Endothelial cell of umbilical vein (primary cell): Measurements from ENCODE around the gene TEP1.

ENCODE experiments used
- CTCF ChIP-seq, 2 donors: IDR thresholded peaks; 1 replicate in 1 of 2; 2 replicates in 1 of 2; pipeline ENCODE4 v1.5.1; 2011; ENCODE audit warnings: low read length in 2 of 2, mild to moderate bottlenecking in 2 of 2, moderate library complexity in 2 of 2, control low read depth in 1 of 2, inconsistent platforms in 1 of 2, low read depth in 1 of 2; ENCODE audit not compliant: insufficient read depth in 1 of 2; ENCODE audit errors: extremely low read depth in 1 of 2
- EZH2 ChIP-seq: IDR thresholded peaks from 2 replicates; pipeline ENCODE4 v1.6.1; 2012; ENCODE audit warnings: borderline replicate concordance, low read depth, mild to moderate bottlenecking, moderate library complexity, low read length, inconsistent platforms; ENCODE audit not compliant: severe bottlenecking
- GATA2 ChIP-seq: IDR thresholded peaks from 2 replicates; pipeline ENCODE4 v1.7.0; 2011; ENCODE audit warnings: low read depth, mild to moderate bottlenecking, moderate library complexity, mixed read lengths, low read length; ENCODE audit not compliant: insufficient read length, insufficient read depth
- POLR2A ChIP-seq: IDR thresholded peaks from 2 replicates; pipeline ENCODE4 v1.6.1; 2012; ENCODE audit warnings: low read depth, mild to moderate bottlenecking, control low read depth, low read length
- POLR2AphosphoS5 ChIP-seq: IDR thresholded peaks from 2 replicates; pipeline ENCODE4 v1.6.1; 2012; ENCODE audit warnings: low read depth, mild to moderate bottlenecking, control low read depth, low read length, moderate library complexity; ENCODE audit not compliant: insufficient read depth

DNA sequence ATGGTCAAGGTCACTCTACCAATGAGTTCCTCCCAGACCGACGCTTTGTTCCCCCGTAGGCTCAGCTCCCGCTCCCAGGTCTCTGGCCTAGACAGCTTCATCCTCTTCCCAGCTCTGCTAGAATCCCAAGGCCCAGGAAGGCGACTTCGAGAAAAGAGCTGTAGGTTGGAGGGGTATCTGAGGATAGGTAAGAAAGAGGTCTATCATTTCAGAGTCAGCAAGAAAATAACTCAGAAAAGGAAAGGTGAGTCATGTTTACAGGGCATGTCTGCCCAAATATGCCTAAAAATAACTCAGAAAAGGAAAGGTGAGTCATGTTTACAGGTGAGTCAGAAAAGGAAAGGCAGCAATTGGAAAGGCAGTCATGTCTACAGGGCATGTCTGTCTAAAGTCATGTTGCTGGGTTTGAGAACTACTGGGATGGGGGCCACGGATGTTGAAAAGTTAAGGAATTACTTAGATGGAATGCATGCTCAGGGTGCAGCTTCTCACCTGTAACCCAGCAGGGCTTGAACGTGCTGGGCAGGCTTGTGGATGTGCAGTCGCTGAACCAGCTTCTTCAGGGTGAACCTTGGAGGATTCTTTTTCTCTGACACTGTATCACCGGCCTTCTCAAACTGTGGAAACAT is 12.2 kb downstream of the TEP1 start:
- TF ChIP-seq CTCF (IDR thresholded peaks at IDR 0.05; ENCODE audit: extremely low read depth in 1 of 2, insufficient read depth in 1 of 2, low read depth in 1 of 2, low read length in 2 of 2): no peak
- TF ChIP-seq POLR2A: no peak
- peak; percentile 50 for TF ChIP-seq POLR2AphosphoS5
- TF ChIP-seq EZH2: no peak
- TF ChIP-seq GATA2: no peak
